ENCODE data around the gene SCARF2.

Gene SCARF2

DNA sequence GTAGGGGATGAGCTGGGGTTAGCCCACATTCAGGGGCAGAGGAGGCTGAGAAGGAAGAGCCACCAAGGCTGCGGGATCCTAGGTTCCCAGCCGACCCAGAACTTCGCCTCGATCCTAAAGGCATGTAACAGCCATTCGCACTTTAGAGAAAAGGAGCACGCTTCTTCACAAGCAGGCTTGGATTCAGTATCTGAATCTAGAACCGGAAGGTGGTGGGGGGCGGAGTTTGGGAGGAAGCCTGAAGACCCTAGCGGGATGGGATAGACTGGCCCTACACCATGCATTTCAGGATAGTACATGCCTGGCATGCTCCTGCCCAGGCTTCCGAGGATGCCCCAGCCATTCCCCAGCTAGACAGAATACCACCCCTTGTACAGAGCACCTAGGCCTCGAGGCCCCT, 4.4 kb downstream of the SCARF2 start:
- TF ChIP-seq, protein P1, sequence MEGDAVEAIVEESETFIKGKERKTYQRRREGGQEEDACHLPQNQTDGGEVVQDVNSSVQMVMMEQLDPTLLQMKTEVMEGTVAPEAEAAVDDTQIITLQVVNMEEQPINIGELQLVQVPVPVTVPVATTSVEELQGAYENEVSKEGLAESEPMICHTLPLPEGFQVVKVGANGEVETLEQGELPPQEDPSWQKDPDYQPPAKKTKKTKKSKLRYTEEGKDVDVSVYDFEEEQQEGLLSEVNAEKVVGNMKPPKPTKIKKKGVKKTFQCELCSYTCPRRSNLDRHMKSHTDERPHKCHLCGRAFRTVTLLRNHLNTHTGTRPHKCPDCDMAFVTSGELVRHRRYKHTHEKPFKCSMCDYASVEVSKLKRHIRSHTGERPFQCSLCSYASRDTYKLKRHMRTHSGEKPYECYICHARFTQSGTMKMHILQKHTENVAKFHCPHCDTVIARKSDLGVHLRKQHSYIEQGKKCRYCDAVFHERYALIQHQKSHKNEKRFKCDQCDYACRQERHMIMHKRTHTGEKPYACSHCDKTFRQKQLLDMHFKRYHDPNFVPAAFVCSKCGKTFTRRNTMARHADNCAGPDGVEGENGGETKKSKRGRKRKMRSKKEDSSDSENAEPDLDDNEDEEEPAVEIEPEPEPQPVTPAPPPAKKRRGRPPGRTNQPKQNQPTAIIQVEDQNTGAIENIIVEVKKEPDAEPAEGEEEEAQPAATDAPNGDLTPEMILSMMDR (IDR thresholded peaks at IDR 0.05; ENCODE audit: insufficient read depth, low read depth, low read length, missing control alignments) = no peak
- DNase-seq (ENCODE audit: low read depth) = no peak
- no peak overlapping the region for H3K4me3 ChIP-seq (ENCODE audit: low read depth, low read length)

DNA sequence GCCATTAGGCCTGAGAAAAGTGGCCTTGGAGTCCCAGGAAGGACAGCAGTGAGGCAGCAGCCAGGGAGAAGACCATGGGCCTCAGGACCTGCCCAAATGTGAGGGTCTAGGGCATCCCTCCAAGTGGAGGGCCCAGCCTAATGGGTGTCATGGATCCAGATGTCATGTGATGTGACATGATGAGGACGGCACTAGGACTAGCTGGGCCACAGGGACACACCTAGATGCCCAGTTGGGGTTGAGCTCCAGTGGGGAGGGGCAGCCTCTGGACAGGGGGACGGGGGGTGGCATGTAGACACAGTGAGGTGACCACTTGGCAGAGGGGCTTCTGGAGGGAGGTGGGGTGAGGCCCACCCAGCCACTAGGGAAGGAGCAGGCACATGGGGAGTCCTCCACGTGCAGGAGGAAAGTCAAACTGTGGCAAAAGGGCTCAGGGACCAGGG, 5.4 kb downstream of the SCARF2 start:
- TF ChIP-seq, protein P1 (IDR thresholded peaks at IDR 0.05; ENCODE audit: insufficient read depth, low read depth, low read length, missing control alignments) = no peak
- no peak for DNase-seq (ENCODE audit: low read depth)
- H3K4me3 ChIP-seq (ENCODE audit: low read depth, low read length) = no peak overlapping the region

DNA sequence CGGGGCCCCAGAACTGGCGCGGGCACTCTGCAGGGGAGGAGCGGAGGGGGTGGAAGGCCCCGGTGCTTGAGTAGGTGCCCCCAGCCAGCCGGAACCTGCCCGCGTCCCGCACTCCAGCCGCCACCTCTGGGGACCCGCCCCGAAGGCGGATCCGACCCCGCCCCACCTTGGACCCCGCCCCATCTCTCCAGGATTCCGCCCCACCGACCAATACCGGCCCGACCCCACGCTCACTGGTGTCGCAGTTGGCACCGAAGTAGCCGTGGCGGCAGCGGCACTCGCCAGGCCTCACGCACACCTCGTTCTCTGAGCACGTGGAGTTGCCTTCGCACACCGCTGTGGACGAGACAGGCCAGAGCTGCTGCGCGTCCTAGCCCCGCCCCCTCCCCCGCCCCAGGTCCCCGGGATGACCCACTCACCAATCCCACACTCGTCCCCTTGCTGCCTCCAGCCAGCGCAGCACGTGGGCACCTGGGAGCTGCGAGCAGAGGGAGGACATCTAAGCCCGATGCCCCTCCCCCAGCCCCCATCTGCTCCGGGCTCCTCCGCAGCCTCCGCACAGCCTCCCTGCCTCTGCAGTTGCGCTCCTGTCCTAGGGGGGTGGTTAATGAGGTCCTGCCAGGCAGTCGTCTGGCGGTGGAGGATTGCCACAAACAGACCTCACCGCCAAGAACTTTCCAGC, 6.0 kb downstream of the SCARF2 start:
- TF ChIP-seq, protein P1 (IDR thresholded peaks at IDR 0.05; ENCODE audit: insufficient read depth, low read depth, low read length, missing control alignments) = no peak
- DNase-seq (ENCODE audit: low read depth) = no peak
- no peak overlapping the region for H3K4me3 ChIP-seq (ENCODE audit: low read depth, low read length)

DNA sequence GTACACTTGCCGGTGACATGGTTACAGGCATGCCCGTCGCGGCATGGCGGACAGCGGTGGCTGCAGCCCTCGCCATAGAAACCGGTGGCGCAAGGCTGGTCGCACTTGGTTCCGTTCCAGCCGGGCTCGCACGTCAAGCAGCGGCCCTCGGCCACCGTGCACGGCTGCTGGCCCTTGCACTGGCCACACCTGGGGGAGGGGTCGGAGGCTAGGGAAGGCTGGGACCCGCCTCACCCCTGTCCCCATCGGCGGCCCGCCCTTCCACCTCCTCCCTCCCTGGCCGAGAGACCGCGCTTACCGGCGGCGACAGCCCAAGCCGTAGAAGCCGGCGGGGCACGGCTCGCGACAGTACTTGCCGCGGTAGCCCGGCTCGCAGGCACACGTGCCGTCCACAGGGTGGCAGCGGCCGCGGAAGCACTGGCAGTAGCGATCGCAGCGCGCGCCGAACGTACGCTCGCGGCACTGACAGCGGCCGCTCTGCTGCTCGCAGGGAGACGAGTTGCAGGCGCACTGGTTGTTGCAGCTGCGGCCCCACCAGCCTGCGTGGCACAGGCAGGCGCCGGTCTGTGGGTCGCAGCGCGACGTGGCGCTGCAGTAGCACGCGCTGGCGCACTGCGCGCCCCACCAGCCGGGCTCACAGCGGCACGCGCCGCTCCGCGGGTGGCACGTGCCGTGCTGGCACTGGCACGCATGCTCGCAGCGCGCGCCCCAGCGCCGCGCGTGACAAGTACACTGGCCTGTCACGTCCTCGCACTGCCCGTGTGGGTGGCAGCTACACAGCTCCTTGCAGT, 6.7 kb downstream of the SCARF2 start:
- peak overlapping the region; percentile 7; the same call in 1 of the 2 replicates for H3K4me3 ChIP-seq (ENCODE audit: low read depth, low read length)
- peak; percentile 76 for DNase-seq (ENCODE audit: low read depth)

DNA sequence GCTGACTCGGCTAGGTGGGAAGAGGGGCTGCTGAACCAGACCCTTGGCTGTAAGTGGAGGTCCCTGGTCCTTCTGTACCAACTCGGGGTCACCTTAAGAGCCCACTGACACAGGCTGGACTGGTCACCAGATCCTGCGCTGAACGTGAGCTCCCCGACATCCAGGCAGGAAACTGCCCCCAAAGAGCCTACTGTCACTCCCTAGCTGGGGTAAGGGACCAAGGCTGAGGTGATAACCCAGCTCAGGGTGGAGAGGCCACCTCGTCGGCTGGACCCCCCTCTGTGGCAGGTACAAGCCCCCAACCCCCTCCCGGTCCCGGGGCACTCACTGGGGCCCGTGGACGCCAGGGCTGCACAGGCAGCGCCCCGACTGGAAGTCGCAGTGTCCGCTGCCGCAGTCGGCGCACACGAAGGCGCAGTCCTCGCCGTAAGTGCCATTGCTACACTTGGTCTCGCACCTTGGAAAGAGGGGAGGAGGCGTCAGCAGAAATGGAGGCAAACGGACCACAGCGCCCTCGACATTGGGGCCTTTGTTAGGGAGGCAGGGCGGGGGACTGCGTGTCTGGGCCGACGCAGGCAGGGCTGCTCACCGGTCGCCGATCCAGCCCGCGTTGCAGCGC, 7.4 kb downstream of the SCARF2 start:
- DNase-seq (ENCODE audit: low read depth) = no peak
- H3K4me3 ChIP-seq (ENCODE audit: low read depth, low read length) = no peak overlapping the region; the same call in 1 of the 2 replicates
- TF ChIP-seq, protein P1 (IDR thresholded peaks at IDR 0.05; ENCODE audit: insufficient read depth, low read depth, low read length, missing control alignments) = no peak

More for the DNA sequence above, 6.7 kb downstream of the SCARF2 start:
- TF ChIP-seq, protein P1 (IDR thresholded peaks at IDR 0.05; ENCODE audit: insufficient read depth, low read depth, low read length, missing control alignments) = peak; percentile 32

DNA sequence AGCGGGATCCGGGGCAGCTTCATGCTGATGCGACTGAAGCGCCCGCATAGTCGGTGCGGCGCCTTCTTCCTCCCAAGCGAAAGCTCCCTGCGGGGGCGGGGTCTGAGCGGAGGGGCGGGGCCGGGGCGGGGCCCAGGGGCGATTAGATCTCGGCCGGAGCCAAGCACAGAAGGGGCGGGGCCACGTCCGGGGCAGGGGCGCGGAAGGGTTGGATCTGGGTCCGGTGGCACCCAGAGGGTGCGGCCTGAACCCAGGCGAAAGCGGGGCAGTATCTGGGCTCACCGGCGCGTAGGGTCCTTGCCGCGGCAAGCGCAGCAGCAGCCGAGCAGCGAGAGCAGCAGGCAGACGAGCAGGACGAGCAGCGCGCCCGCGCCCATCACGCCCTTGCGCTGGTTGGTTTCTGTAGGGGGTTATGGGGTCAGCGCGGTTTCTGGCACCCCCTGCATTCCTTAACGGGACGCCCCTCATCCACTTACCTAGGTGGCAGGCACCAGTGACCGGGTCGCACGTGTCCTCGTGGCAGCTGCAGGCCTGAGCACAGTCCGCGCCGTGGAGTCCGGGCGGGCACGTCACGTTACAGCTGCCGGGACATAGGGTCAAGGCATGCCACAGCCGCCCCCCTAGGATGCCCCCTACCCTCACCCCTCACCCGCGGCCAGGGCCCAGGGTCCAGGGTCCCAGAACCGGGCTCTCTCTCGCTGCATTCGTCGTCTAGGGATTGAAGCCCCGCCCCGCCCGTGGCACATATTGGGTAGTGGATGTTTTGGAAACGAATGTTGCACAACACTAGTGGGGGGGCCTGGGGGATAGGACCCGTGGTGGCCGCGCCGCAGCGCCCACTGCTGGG, 8.1 kb downstream of the SCARF2 start:
- H3K4me3 ChIP-seq (ENCODE audit: low read depth, low read length) = peak overlapping the region; percentile 65
- DNase-seq (ENCODE audit: low read depth) = peak; percentile 73
- TF ChIP-seq, protein P1 (IDR thresholded peaks at IDR 0.05; ENCODE audit: insufficient read depth, low read depth, low read length, missing control alignments) = no peak
